Thyroid gland (tissue), 4 donors: Measurements from ENCODE around the gene NLRP2B.

Source experiments
- CTCF ChIP-seq, 6 experiments: fragments of 200-600 bp in 3 of 6; fragments of 450-650 bp in 3 of 6; sonication (generic) in 3 of 6; IDR thresholded peaks; one replicate each; pipeline ENCODE4 v1.5.1; 2016 to 2019; ENCODE audit warnings: antibody characterized with exemption in 6 of 6, mild to moderate bottlenecking in 2 of 6, inconsistent platforms in 1 of 6, moderate library complexity in 1 of 6
- POLR2A ChIP-seq, 2 donors: fragments of 450-650 bp; IDR thresholded peaks; one replicate each; pipeline ENCODE4 v1.6.1; 2017; ENCODE audit warnings: antibody characterized with exemption in 2 of 2, mild to moderate bottlenecking in 2 of 2, moderate library complexity in 1 of 2

- TF ChIP-seq POLR2A (IDR thresholded peaks at IDR 0.05) (no peak), CTCF (IDR thresholded peaks at IDR 0.05) (no peak)
Observed at GRCh38 chrX:57680160-57680559, at the start of gene NLRP2B.
